HG03280 (cell line): ENCODE data around the gene PDCD2L.
"Not testable (repeated sequence)": the region's sequence is repeated elsewhere in the genome, so short reads cannot be mapped to it uniquely, and the experiment has no call there.

Source experiments
- ATAC-seq: cut with Tn5 transposase; IDR thresholded peaks from one replicate; pipeline ENCODE4 v1.9.1; 2021; ENCODE audit warnings: mild to moderate bottlenecking, moderate library complexity; ENCODE audit not compliant: unreplicated experiment

Gene PDCD2L

GRCh38 chr19:34373601-34374288, 30.5 kb upstream of the PDCD2L start:
- no peak for ATAC-seq

- no peak for ATAC-seq
Observed at GRCh38 chr19:34375598-34375997, 28.6 kb upstream of the PDCD2L start.

- no peak for ATAC-seq
Observed at GRCh38 chr19:34380639-34381241, 23.5 kb upstream of the PDCD2L start.

DNA sequence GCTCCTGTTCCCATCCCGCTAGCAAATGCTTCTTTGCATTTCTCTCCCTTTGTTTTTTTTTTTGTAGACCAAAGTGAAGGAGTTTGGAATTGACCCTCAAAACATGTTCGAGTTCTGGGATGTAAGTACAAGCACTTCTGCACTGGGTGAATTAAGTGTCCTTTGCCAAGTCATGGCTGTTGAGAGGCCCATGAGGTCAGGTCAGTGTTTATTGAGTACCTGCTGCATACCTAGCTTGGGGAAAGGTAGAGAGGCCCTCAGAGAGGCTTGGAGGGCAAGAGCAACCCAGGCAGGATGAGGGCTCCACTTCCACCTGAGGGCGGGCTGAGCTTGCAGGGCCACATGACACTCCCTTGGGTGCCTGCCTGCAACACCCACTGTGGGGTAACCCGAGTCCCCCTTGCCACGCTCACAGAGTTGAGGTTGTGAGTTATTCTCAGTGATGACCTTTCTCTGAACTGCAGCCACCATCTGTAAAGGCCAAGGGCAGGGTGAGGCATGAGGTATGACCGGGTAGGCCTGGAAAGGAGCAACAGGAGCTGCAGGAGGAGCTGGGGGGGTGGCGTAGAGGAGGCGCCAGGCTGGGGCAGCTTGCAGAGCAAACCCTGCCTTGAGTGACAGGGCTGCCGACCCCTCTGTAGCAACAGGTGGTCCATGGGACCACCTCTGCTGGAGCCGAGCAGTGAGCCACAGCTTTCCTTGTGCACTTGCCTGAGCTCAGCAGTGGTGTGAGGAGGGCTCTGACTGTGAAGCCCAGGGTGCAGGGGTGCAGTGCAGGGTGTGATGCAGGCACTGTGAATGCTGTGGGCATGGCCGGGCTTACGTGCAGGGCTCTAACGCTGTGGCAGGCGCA, 22.6 kb upstream of the PDCD2L start:
- ATAC-seq = no peak

GRCh38 chr19:34382471-34382870, 21.7 kb upstream of the PDCD2L start:
- ATAC-seq = no peak

DNA sequence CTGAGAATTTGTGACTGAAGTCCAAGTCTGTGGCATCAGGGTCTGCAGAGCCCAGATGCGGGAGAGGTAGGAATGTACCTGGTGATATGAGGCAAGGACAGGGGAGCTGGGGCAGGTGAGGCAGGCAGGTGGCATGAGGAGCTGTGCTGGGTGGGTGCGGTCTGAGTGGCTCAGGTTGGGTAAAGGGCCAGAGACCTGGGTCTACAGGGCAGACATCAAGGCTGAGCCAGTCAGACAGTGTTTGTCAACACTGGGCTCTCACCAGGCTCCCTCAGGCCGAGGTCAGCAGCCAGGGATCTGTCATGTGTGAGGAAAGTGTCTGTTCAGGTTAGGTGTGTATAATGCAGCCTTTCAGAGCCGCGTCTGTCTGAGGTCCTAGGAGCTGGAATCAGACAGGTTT, 20.6 kb upstream of the PDCD2L start:
- ATAC-seq = no peak

DNA sequence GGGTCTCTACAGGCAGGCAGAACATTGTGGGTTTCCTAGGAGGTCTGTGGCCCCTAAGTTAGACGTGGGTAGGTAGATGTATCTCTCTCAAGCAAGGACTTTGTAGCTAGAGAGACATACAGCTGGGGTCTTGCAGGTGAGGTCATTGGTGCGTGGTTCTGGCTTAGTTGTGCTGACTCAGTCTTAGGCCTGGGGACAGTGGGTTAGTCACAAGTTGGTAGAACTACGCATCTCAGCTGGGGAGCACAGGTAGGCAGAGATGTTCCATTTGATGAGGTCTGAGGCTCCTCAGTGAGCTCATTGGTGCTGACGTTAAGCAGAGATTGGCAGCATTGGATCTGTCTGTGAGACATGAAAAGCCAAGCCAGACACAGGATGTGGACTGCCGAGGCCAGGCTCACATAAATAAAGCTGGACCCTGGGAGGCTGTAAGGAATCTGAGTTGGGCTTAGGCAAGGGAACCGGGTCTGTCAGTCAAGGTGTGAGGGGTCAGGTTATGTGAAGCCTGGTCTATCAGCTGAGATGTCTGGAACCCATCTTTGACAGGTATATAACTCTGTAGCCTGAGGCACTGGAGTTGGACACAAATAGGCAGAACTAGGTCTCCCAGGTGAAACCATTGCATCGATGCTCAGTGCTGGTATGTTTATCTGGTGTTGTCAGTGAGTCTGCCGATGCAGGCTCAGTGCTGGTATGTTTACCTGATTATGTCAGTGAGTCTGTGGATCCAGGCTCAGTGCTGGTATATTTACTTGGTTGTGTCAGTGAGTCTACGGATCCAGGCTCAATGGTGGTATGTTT, 17.4 kb upstream of the PDCD2L start:
- no peak for ATAC-seq

GRCh38 chr19:34387446-34387810, 16.8 kb upstream of the PDCD2L start:
- no peak for ATAC-seq

GRCh38 chr19:34388745-34389144, 15.5 kb upstream of the PDCD2L start:
- not testable (repeated sequence) for ATAC-seq

DNA sequence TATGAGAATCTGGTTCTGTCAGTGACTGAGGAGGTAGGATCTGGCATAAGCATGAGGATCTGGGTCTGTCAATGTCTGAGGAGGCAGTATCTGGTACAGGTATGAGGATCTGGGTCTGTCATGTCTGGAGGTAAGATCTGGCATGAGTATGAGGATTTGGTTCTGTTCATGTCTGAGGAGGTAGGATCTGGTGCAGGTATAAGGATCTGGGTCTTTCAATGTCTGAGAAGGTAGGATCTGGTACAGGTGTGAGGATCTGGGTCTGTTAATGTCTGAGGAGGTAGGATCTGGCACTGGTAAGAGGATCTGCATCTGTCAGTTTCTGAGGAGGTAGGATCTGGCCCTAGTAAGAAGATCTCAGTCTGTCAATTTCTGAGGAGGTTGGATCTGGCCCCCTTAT, 12.4 kb upstream of the PDCD2L start:
- ATAC-seq = no peak

- ATAC-seq = no peak
Observed at GRCh38 chr19:34393031-34393430, 11.2 kb upstream of the PDCD2L start.

DNA sequence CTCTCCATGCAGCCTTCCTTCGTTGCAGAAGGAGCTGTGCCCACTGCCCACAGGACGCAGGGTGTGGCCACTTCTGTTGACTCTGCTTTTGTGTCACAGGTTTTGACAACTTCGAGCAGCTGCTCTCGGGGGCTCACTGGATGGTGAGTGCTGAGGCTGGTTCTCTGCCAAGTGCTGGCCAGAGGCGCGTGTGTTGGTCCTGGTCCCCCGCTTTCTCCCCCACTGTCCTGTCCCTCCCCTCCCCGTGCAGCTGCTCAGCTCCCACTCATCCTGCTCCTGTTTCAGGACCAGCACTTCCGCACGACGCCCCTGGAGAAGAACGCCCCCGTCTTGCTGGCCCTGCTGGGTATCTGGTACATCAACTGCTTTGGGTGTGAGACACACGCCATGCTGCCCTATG, 10.6 kb upstream of the PDCD2L start:
- no peak for ATAC-seq

DNA sequence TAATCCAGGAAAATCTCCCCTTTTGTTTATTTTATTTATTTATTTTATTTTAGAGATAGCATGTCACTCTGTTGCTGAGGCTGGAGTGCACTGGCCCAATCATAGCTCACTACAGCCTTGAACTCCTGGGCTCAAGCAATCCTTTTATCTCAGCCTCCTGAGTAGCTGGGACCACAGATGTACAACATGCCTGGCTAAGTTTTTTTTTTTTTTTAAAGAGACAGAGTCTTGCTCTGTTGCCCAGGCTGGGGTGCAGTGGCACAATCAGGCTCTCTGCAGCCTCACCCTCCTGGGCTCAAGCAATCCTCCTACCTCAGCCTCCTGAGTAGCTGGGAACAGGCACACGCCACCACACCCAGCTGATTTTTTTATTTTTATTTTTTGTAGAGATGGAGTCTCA, 6.3 kb upstream of the PDCD2L start:
- ATAC-seq = no peak

DNA sequence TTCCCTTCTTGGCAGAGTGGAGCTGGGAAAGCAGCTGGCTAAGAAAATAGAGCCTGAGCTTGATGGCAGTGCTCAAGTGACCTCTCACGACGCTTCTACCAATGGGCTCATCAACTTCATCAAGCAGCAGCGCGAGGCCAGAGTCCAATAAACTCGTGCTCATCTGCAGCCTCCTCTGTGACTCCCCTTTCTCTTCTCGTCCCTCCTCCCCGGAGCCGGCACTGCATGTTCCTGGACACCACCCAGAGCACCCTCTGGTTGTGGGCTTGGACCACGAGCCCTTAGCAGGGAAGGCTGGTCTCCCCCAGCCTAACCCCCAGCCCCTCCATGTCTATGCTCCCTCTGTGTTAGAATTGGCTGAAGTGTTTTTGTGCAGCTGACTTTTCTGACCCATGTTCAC, 4.3 kb upstream of the PDCD2L start:
- no peak for ATAC-seq

GRCh38 chr19:34400844-34401243, 3.4 kb upstream of the PDCD2L start:
- not testable (repeated sequence) for ATAC-seq

GRCh38 chr19:34402074-34402600, 2.1 kb upstream of the PDCD2L start:
- ATAC-seq = no peak

- no peak for ATAC-seq
Observed at GRCh38 chr19:34403784-34404108, 453 bp upstream of the PDCD2L start.

- ATAC-seq = no peak
Observed at GRCh38 chr19:34405892-34406660, 1.9 kb downstream of the PDCD2L start.

DNA sequence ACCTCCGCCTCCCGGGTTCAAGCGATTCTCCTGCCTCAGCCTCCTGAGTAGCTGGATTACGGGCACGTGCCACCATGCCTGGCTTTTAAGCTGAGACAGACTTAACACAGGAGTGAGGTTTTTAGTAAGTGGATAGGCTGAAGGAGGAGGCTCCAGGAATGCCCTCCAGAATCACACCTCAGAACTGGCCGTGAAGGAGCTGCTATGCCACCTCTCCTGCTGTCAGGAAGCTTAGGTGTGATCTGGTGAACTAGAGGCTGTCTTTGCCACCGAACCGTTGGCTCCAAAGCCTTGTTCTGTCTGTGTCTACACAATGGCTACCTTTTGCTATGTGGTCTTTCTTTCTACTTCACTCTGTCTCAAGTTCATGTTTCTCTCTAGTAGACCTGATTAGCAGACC, 4.2 kb downstream of the PDCD2L start:
- ATAC-seq = no peak
